ENCODE results near the gene CENPI. TPM values are rescaled to one million over a fixed set of nuclear protein-coding genes. Genes with fewer than 3 reads are reported as not detected.
"Not testable (repeated sequence)": the region's sequence is repeated elsewhere in the genome, so short reads cannot be mapped to it uniquely, and the experiment has no call there.

CENPI gene, protein sequence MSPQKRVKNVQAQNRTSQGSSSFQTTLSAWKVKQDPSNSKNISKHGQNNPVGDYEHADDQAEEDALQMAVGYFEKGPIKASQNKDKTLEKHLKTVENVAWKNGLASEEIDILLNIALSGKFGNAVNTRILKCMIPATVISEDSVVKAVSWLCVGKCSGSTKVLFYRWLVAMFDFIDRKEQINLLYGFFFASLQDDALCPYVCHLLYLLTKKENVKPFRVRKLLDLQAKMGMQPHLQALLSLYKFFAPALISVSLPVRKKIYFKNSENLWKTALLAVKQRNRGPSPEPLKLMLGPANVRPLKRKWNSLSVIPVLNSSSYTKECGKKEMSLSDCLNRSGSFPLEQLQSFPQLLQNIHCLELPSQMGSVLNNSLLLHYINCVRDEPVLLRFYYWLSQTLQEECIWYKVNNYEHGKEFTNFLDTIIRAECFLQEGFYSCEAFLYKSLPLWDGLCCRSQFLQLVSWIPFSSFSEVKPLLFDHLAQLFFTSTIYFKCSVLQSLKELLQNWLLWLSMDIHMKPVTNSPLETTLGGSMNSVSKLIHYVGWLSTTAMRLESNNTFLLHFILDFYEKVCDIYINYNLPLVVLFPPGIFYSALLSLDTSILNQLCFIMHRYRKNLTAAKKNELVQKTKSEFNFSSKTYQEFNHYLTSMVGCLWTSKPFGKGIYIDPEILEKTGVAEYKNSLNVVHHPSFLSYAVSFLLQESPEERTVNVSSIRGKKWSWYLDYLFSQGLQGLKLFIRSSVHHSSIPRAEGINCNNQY
- polyA plus RNA-seq (2012; ENCODE audit: insufficient read depth, insufficient read length) = 21.5 TPM

DNA sequence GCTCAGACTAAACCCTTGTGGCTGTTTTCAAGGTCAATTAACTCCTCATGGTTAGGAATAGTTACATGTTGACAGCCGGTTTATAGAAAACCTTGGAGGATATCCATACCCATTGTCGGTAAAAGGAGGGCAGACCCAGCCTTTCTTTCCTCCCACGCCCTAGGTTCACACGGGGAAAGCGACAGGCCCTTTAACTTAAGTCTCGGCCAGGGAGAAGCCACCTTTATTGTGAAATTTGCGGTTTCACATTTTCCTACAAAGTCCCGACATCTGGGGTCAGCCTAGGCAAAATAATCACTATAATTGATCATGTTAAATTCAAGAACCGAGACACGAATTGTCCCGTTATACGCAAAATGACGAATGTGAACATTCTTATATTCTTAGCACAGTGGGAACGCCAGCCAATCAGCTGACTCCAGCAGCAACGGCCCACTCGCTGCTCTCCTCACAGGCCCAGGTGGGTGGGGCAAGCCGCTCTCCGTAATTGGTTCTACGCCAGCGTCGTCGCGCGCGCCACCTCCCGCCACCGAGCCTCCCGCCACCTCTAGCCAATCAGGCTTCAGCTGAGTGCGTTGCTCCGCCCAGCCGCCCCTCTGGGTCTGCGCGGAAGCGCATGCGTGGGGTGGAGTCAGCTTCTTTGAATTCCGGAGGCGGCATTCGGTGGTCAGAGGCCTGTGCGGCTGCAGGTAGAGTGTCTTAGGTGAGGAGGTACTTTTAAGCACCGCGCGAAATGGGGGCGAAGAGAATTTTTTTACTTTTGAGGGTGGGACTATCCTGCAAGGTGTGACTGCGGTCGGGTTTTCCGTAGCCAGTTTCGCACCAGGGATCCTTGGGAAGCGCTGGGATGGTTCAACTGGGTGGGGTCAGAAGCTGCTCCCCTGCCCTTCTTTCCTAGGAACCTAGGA is at the start of gene CENPI:
TSS of gene CENPI (plus strand) at position 659 of the 908 bp plus-strand sequence. CDS start 2,867 bp downstream, outside the sequence.
- peak; percentile 86 for DNase-seq (ENCODE audit: low read depth, low spot score)
- H3K4me3 ChIP-seq (ENCODE audit: low read length) = peak within 1 kb of the TSS; percentile 80

GRCh38 chrX:101051153-101051548 is 46.9 kb upstream of the CENPI start:
- H3K4me3 ChIP-seq (ENCODE audit: low read length) = peak overlapping the region; percentile 79
- no peak for DNase-seq (ENCODE audit: low read depth, low spot score)

DNA sequence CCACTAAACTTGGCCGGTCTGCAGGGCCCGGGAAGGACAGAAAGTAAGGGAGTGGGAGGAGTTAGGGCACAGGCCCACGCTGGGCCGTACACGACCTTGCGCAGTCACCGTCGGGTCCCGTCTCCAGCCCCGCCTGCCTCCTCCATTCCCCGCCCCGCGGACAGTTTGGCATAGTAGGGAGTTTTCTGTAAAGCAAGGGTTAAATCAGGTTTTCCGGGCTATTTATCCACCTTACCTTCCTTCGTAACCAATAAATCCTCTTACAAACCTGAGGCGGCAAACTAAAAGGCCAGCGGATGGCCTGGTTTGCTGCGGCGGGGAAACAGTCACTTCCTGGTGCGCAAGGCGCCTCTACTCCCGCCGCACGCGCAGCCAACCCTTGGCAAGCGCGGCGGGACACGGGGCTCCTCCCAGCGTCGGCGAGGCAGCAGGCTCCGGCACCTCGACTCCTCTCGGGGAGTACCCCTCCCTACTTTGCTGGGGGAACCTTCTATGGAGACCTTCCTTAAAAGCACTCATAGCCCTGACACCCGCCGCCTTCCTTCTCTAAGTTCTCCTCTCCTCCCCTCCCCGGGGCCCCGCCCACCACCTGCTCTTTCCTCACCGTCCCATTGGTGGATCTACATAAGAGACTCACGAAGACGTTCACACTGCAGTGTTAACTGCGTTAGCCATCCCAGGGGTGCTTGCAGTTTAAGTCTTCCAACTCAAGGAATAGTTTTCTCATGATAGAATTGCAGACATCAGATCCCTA is 46.3 kb upstream of the CENPI start, which contains the start of gene TRMT2B:
TSS of gene TRMT2B (minus strand) at position 563 of the 754 bp plus-strand sequence. CDS start 9,822 bp downstream, outside the sequence.
- peak; percentile 81 for DNase-seq (ENCODE audit: low read depth, low spot score)
- H3K4me3 ChIP-seq (ENCODE audit: low read length) = peak within 1 kb of the TSS; percentile 79

DNA sequence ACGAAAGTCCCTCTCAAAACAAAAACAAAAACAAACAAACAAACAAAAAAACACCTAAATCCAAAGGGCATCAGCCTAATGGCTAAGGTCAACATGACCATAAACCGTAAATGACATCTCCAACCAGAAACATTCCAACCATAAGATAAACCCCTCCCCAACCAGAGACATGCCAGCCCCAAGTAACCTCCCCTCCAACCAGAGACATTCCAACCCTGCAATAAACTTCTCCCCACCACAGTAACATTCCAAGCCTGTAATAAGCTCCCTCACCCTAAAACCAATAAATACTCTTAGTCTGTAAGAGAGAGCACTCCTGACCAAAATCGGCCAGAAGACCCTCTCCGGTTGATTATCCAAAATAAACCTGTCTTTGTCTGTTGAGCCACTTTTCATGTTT is 41.5 kb upstream of the CENPI start:
- DNase-seq (ENCODE audit: low read depth, low spot score); H3K4me3 ChIP-seq (ENCODE audit: low read length): not testable (repeated sequence)

DNA sequence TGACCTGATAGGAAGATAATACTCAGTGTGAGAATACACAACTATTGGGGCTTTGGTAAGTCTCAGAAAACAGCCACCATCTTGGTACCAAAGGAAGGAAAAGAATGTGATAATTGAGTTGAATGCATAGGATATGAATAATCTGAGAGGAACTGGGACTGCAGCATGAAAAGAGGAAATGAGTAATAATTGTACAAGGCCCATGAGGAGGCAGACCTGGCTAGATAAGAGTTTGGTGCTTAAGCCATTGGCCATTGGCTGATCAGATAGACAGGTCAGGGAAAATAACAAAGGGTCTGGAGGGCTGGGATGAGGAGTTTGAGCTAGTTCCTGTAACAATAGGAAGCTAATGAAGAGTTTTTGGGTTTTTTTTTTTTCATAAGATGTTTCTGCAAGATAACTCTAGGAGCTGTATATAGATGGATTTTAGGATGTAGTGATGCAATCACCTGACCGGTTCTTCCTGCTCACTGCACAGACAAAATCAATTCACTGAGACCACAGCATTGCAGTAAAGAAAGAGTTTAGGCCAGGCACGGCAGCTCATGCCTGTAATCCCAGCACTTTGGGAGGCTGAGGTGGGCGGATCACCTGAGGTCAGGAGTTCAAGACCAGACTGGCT is 40.8 kb upstream of the CENPI start:
- H3K4me3 ChIP-seq (ENCODE audit: low read length) = no peak overlapping the region
- no peak for DNase-seq (ENCODE audit: low read depth, low spot score)

DNA sequence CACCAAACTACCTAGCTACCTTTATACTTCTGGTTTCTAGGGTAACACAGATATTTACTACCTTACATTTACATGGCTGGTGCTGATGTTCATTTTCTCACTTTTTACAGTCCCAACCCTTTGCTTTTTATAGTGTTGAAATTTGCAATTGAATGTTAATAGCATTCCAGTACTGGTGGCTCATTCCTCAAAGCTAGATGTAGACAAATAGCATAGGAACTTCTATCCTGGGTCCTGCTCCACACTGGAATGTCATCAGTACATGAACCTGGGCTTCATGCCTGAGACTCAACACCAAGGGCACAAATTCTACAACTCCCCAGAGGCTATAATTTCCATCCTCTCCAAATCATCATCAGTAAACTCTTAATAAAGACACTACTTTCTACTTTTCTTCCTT is 35.8 kb upstream of the CENPI start:
- no peak overlapping the region for H3K4me3 ChIP-seq (ENCODE audit: low read length)
- DNase-seq (ENCODE audit: low read depth, low spot score) = no peak

DNA sequence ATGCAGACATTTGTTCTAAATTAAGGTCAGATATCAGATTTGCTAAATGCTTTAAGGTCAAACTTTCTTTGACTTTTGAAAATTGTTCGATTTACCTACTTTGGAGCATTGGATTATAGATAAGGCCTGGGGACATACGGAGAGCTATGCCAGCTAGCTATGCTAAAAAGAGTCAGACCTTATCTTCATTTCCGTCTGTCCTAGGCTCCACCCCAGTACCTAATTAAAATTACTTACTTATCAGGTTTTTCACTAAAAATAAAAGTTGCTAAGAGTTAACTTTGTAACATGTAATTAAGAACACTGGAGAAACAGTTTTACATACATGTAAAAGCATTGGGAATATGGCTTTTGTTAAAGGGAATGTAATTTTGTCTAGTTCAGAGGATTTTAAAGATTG is 26.4 kb upstream of the CENPI start:
- DNase-seq (ENCODE audit: low read depth, low spot score) = no peak
- H3K4me3 ChIP-seq (ENCODE audit: low read length) = no peak overlapping the region

- no peak within 1 kb of the TSS for H3K4me3 ChIP-seq (ENCODE audit: low read length)
- no peak for DNase-seq (ENCODE audit: low read depth, low spot score)
Measured at GRCh38 chrX:101078716-101079598, 19.0 kb upstream of the CENPI start, which contains the start of gene TMEM35A. TSS of gene TMEM35A (plus strand) at chrX:101078879. CDS start at chrX:101079003, 124 bp downstream.

GRCh38 chrX:101079736-101080270 is 18.2 kb upstream of the CENPI start:
- no peak for DNase-seq (ENCODE audit: low read depth, low spot score)
- no peak overlapping the region for H3K4me3 ChIP-seq (ENCODE audit: low read length)

GRCh38 chrX:101080326-101081124 is 17.5 kb upstream of the CENPI start:
- H3K4me3 ChIP-seq (ENCODE audit: low read length) = no peak overlapping the region
- no peak for DNase-seq (ENCODE audit: low read depth, low spot score)

DNA sequence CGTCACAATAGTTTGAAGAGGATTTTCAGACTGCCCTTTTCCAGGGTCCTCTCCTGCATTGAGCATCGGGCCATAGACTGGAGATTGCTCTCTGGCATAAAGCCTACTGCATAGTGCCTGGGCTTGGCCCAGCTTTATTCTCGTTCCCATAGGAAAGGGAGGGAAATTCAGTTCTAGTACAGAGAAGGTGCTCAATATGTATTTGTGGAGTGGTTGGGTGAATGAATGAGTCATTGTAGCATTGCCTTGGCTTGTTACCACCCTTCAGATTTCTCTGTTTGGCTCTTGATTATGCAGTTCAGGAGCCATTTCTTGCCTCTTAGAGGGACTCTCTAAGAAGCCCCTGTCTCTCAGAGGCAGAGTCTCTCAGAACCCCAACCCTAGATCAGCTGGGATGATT is 16.8 kb upstream of the CENPI start:
- H3K4me3 ChIP-seq (ENCODE audit: low read length) = no peak overlapping the region
- no peak for DNase-seq (ENCODE audit: low read depth, low spot score)

GRCh38 chrX:101091817-101092216 is 6.2 kb upstream of the CENPI start:
- peak; percentile 9 for DNase-seq (ENCODE audit: low read depth, low spot score)

DNA sequence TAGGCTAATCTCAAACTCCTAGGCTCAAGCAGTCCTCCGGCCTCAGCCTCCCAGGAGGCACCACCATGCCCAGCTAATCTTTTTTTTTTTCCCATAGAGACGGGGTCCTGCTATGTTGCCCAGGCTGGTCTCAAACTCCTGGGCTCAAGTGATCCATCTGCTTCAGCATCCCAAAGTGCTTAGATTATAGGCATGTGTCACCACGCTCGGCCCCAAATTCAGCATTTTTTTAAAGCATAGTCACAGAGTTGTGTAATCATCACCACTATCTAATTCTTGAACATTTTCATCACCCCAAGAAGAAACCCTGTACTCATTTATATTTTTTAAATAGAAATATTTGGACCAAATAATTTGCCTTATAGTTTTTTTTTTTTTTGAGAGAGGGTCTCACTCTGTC is 10.3 kb downstream of the CENPI start:
- DNase-seq (ENCODE audit: low read depth, low spot score) = no peak
- no peak overlapping the region for H3K4me3 ChIP-seq (ENCODE audit: low read length)

More at GRCh38 chrX:101091817-101092216, 6.2 kb upstream of the CENPI start:
- no peak overlapping the region for H3K4me3 ChIP-seq (ENCODE audit: low read length)

DNA sequence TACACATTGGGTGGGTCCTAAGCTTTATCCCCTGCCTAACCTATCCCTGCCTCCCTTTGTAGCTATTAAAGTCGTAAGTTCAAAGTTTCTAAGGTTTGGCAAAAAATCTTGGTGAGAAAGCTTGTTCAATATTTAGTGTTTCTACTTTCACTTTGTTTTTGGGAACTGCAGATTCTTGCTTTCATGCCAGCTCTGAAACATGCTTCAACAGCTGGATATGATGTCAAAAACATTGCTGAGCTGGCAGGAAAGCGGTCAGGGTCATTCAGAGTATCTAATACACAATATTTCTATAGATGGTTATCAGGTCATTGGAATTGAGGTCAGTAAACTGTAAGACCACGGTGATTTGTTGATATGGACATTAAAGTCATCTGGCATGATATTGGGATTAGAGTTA is 19.7 kb downstream of the CENPI start:
- no peak overlapping the region for H3K4me3 ChIP-seq (ENCODE audit: low read length)
- DNase-seq (ENCODE audit: low read depth, low spot score) = no peak

DNA sequence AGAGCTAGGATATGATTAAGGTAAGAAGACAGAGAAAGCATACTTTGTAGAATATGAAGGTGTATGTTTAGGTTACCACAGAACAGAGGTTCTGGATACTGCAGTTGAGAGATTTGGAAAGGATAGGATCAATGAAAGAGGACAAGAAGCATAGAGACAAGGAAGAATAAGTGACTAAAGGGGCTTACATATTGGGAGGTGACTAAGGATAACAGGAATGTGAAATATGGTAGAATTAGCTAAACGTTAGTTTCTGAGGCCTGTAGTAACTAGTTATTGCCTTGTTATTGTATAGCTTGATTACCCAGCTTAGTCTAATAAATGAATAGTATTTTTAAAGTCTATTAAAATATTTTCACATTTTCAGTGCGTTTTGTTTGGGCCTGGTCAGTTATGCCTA is 38.2 kb downstream of the CENPI start:
- no peak for DNase-seq (ENCODE audit: low read depth, low spot score)
- no peak overlapping the region for H3K4me3 ChIP-seq (ENCODE audit: low read length)

Measured in Jurkat, Clone E6-1 (cell line).